Jurkat, Clone E6-1 (cell line): Measurements from ENCODE around the gene LRRC8D.

Source experiments
- DNase-seq: peaks from one replicate; pipeline ENCODE4 v3.0.0-alpha.2; 2011; ENCODE audit warnings: low read depth, low spot score
- H3K4me3 ChIP-seq: 2 replicates; pipeline ENCODE4 v1.5.1; 2011; ENCODE audit warnings: mild to moderate bottlenecking, low read length, control low read depth, moderate library complexity

Gene LRRC8D

DNA sequence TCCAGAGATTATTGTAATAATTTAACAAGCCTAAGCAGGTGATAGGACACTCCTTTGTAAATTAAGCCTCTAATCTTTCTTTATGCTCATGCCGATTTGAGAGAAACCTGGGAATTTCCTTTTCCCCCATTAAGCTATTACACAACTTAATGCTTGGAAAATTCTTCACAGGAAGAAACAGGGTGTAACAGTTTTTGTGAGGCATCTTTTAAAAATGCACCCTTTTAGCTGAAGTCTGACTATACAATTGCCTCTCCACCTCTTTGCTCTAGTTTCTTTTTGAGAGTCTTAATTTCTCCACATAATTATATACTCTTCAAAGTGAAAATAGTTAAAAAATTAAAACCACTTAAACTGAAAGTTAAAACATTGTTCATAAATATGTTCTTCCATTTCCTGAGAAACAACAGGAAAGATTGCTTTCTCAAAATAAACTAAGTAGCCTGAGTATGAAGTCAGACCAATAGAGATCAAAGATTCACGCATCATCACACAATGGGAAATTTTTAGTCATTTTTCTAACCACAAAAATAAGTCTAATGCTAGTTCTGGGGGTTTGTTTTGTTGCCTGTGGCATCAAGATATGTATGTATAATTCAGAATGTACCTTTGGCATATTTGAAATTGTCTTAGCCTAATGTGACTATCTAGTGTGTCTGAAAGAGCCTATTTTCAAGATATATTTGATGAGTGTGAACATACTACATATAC, 34.7 kb downstream of the LRRC8D start:
- peak; percentile 53 for DNase-seq
- no peak overlapping the region for H3K4me3 ChIP-seq

GRCh38 chr1:89863165-89863830, 42.5 kb downstream of the LRRC8D start:
- no peak for DNase-seq
- H3K4me3 ChIP-seq = no peak overlapping the region

- no peak for DNase-seq
- no peak overlapping the region for H3K4me3 ChIP-seq
These were observed 44.9 kb downstream of the LRRC8D start for GRCh38 chr1:89865498-89866382.

DNA sequence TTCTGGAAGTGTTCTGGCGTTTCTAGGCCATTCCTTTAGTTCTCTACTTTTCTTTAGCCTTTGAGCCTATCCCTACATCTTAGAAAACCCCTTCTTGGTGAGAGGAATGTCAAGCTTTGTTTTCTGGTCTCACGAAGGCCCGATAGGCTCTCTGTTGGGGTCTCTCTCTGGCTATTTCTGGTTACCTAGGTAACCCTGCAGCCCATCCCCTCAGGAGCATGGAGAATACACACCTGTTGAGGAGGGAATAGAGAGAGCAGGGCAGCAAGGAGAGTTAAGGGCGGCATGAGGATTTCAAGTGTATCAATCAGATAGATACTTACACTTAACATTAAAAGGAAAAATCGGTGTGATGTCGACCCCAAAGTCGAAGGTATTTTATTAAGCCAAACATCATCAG, 45.7 kb downstream of the LRRC8D start:
- H3K4me3 ChIP-seq = no peak overlapping the region
- no peak for DNase-seq

GRCh38 chr1:89870998-89871397, 50.2 kb downstream of the LRRC8D start:
- H3K4me3 ChIP-seq = no peak overlapping the region
- no peak for DNase-seq

GRCh38 chr1:89871768-89872473, 51.1 kb downstream of the LRRC8D start:
- no peak for DNase-seq
- no peak overlapping the region for H3K4me3 ChIP-seq

- no peak for DNase-seq
- H3K4me3 ChIP-seq = no peak overlapping the region
These were observed 51.7 kb downstream of the LRRC8D start for GRCh38 chr1:89872567-89872966.

DNA sequence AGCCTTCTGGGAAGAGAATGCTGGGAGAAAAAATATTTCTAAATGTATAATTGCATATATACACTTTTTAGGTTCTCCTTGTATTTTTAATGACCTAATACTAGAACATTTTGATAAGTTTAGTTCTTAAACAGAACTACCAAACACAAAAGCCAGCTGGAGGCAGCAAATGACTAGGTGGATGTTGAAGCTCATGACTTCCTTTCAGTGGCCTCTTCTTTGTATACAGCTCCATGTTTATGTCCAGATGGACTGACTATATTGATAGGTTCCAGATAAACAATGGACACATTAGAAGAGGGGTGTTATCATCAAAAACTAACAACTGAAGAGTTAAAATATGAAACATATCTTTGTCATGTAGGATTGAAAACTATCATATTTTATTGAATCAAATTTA, 52.5 kb downstream of the LRRC8D start:
- no peak for DNase-seq
- H3K4me3 ChIP-seq = no peak overlapping the region

GRCh38 chr1:89873770-89874169, 52.9 kb downstream of the LRRC8D start:
- no peak for DNase-seq
- no peak overlapping the region for H3K4me3 ChIP-seq

DNA sequence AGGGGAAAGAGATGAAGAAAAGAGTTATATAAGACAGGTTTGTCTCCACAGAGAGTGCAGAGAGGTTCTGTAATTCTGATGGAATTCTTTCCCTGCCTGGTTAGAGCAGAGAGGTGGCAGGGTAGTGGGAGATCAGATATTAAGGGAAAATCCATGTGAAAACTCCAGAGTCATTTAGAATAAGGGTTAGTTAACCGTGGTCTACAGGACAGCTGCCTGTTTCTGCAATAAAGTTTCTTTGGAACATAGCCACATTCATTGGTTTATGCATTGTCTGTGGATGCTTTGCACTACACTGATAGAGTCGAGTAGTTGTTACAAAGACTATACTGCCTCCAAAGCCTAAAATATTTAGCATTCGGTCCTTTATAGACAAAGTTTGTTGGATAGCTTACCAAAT, 55.6 kb downstream of the LRRC8D start:
- DNase-seq = no peak
- H3K4me3 ChIP-seq = no peak overlapping the region

DNA sequence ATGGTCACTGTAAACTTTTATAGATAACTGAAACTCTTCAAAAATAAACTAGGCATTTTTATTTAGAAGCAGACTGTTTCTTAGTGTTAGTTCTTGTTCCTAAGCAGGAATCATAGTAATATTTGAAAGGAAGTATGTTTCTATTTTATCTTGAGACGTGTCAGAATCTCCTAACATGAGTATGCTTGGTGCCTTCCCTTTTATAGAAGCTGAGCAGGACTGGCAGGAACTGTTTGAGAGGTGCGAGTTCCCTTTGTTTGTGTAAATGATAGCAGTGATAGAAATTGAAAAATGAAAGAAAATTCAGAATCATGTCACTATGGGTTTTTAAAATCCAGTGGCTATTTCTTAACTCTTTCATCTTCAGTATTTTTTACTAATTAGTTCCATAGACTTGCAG, 56.9 kb downstream of the LRRC8D start:
- no peak overlapping the region for H3K4me3 ChIP-seq
- DNase-seq = no peak

DNA sequence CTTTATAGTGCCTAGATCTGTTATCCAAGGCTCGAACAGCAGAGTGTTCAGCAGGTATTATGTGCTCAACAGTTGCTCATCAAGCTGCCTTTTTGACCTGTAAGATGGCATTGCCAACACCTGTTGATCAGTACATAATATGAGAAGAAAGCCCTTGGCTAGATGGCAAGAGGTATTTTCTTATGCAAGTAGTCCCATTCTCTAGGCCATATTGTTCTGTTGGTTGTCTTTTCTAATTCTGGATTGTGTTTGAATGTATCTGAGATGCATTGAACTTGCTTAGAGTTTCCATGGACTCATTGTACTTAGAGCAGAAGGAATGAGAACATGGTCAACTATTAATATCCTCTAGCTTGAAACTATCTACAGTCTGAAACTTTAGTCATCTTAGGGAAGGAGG, 57.4 kb downstream of the LRRC8D start:
- H3K4me3 ChIP-seq = no peak overlapping the region
- DNase-seq = no peak

DNA sequence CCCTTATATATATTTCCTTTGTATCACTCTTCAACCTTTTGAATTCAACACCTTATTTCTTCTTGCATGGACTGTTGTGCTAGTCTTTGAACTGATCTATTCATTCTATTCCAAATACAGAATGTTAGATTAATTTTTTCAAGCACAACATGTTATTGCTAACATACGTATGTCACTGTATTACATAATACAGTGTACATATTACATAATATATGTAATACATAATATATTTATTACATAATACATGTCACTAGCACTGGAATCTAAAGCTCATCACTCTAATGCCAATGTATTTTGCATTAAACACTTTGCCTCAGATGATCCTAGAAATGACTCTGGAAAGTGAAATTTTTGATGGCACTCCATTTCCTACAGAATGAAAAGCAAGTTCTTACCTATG, 59.8 kb downstream of the LRRC8D start:
- no peak for DNase-seq
- no peak overlapping the region for H3K4me3 ChIP-seq

GRCh38 chr1:89881415-89882058, 60.7 kb downstream of the LRRC8D start:
- no peak for DNase-seq
- H3K4me3 ChIP-seq = no peak overlapping the region

DNA sequence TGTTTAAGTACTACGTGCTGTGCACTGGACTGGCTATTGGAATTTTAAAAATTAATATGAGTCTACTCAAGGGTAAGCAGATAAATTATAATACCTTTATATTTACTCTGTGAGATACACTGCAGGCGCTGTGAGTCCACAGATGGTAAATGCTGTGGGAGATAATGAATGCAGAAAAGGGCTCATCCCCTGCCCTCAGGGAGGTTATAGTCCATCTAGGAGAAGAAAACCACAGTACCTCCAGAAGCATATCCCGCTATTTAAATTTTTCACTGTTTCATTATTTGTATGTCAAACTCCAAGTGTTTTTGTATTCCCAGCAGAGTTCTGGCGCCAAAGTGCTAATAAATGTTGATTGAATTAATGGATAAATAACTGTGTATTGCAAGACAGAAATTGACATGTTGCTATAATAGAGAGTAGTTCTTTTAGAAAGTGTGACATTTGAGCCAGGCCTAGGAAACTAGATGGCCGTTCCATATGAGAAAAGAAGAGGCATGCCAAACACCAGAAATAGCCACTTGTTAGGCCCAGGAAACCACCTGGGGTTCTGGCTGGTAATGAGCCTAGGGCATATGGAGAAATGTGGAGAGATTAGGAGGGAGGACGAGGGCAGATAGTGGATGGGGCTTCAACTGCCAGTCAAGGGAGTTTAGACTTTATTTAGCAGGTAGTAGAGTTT, 61.7 kb downstream of the LRRC8D start:
- no peak overlapping the region for H3K4me3 ChIP-seq
- DNase-seq = no peak

GRCh38 chr1:89883030-89883379, 62.2 kb downstream of the LRRC8D start:
- no peak overlapping the region for H3K4me3 ChIP-seq
- DNase-seq = no peak

DNA sequence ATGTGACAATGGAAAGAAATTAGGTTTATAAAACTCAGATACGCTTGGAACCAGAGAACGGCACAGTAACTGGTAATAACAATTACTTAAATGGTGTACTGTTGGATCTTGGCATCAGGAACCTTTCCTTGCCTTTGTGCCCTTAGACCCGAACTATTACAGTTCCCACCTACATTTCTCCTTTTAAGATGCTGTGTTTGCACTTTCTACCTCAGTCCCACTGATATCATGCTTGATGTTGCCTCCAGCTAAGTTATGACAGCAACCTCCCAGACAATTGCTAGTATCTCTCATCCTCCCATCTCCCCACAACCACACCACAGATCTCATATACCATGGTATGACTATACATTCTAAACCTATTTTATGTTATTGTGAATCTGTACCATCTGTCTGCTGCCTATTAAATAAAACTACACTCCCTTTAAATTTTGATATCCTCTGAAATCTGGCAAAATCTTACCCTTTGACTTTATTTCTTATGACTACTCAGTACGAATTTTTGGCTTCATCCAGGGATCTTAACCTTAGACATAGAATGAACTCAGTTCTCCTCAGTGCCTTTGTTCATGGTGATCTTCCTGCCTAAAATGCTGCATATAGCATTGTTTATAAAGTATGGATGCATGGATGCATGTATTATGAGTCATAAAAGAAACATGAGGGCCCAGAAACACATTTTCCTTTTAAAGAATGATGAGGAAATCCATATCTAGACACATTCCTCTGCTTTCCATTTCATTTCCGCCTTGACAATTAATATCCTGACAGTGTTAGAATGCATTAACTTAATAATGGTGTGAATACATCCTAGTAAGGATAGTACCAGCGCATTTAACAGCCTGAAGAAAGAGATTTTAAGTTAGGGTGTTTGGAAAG, 64.1 kb downstream of the LRRC8D start:
- DNase-seq = no peak
- H3K4me3 ChIP-seq = no peak overlapping the region

DNA sequence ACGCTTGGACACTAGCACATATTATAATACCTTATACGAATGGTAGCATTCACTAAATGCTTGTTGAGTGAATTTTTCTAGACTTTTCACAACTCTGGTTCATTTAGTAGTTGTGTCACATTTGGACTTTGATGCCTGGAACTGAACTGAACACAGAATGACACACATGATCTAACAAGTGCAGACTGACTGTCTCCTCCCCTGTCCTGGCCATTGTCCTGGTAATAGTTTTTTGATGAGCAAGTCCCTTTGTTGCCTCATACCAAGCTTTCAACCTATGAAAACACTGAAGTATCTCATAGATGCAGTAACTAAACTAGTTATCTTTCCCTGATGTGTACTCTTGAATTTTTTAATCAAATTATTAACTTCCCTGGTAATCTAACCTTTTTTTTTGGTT, 66.4 kb downstream of the LRRC8D start:
- H3K4me3 ChIP-seq = no peak overlapping the region
- no peak for DNase-seq
